Measurements from ENCODE around the gene ZFPL1. TPM values are rescaled to one million over a fixed set of nuclear protein-coding genes. Genes with fewer than 3 reads are reported as not detected.

ZFPL1 gene
- total and polyA plus RNA-seq, 10 of the 15 experiments (the other 5 are each of a cell fraction or from before 2014, with no cell fraction given): 2.2 to 37.8 (median 27.0) TPM

- ATAC-seq (no peak), DNase-seq (ENCODE audit: low read depth, low spot score) (no peak), FAIRE-seq (no peak)
- 20% methylated on average over 7 of the region's 7 CpGs for WGBS (ENCODE audit: insufficient coverage, insufficient replicate concordance, low lambda C conversion rate, missing lambda C conversion rate)
- Histone ChIP-seq H3K79me2 (ENCODE audit: control insufficient read depth, insufficient read depth, low read length) (peaks cover 5% of the 10 kb centered on the region), H3K36me3 (ENCODE audit: control insufficient read depth in 2 of 2, insufficient read depth in 2 of 2, low read length in 1 of 2) (peaks cover 0 to 5% of the 10 kb centered on the region in 2 experiments; a peak in 3 of 4 replicates), H3K27me3 (replicated peaks in 1 of 2; ENCODE audit: control insufficient read depth in 2 of 2, insufficient read depth in 2 of 2, low read length in 1 of 2) (no peaks in the 10 kb centered on the region), H3K4me3 (peak overlapping the region; percentile 81; the same call in 1 of the 2 replicates), H3K9ac (ENCODE audit: control insufficient read depth, insufficient read depth, low read length) (peak overlapping the region; percentile 61), H3K27ac (ENCODE audit: control insufficient read depth, insufficient read depth) (peak overlapping the region; percentile 85), H2AFZ (ENCODE audit: control insufficient read depth, low read depth, low read length) (peak overlapping the region; percentile 88), H3K4me1 (ENCODE audit: control insufficient read depth, insufficient read depth, low read length) (peaks cover 17% of the 10 kb centered on the region), H4K20me1 (ENCODE audit: control insufficient read depth, insufficient read depth) (no peaks in the 10 kb centered on the region), H3K9me3 (replicated peaks; ENCODE audit: control insufficient read depth, insufficient read depth, low read length) (no peaks in the 10 kb centered on the region), H3K4me2 (ENCODE audit: control insufficient read depth, insufficient read depth) (peak overlapping the region; percentile 76)
- RAD21 ChIA-PET (ENCODE audit: unreplicated experiment): interaction anchor here (0.8 to 2.6 kb wide), 9 partner anchors 11 to 82 kb away, joined by 3 to 8 read pairs (median 3); partner anchors contain the start of genes ARL2, FAU, MRPL49 and SNX15
- BruUV-seq (replicated peaks): no TSS peak
- POLR2A ChIA-PET: interaction anchor here (0.6 to 2.6 kb wide), 13 partner anchors 12 to 82 kb away, joined by 3 to 12 read pairs (median 4); partner anchors contain the start of genes ARL2, FAU, MRPL49 and SNX15
- in situ Hi-C loops (cut with MboI): no loop called here
- SMC1A ChIA-PET (ENCODE audit: uncharacterized antibody, unreplicated experiment): interaction anchor here (1.0 to 2.8 kb wide), 8 partner anchors 8 to 71 kb away, joined by 3 to 10 read pairs (median 4); partner anchors contain the start of genes CDCA5, SNX15 and TM7SF2
- CTCF ChIA-PET: interaction anchor here (0.5 to 3.3 kb wide), 13 partner anchors 12 to 382 kb away, joined by 3 to 9 read pairs (median 4); partner anchors contain the start of genes ARL2, FAU, MRPL49 and NEAT1
- intact Hi-C loops (cut with micrococcal nuclease; ENCODE audit: unreplicated experiment): loop anchor here (2.0 to 5.0 kb wide), 2 partner anchors 37 to 76 kb away; partner anchors contain the start of gene ZNHIT2
- TF ChIP-seq, protein P1, sequence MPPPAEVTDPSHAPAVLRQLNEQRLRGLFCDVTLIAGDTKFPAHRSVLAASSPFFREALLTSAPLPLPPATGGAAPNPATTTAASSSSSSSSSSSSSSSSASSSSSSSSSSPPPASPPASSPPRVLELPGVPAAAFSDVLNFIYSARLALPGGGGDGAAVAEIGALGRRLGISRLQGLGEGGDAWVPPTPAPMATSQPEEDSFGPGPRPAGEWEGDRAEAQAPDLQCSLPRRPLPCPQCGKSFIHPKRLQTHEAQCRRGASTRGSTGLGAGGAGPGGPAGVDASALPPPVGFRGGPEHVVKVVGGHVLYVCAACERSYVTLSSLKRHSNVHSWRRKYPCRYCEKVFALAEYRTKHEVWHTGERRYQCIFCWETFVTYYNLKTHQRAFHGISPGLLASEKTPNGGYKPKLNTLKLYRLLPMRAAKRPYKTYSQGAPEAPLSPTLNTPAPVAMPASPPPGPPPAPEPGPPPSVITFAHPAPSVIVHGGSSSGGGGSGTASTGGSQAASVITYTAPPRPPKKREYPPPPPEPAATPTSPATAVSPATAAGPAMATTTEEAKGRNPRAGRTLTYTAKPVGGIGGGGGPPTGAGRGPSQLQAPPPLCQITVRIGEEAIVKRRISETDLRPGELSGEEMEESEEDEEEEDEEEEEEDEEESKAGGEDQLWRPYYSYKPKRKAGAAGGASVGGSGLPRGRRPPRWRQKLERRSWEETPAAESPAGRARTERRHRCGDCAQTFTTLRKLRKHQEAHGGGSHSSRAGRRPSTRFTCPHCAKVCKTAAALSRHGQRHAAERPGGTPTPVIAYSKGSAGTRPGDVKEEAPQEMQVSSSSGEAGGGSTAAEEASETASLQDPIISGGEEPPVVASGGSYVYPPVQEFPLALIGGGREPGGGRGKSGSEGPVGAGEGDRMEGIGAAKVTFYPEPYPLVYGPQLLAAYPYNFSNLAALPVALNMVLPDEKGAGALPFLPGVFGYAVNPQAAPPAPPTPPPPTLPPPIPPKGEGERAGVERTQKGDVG (CRISPR knock-in tag; IDR thresholded peaks at IDR 0.05): no peak
- no peak for TF ChIP-seq HCFC1 (IDR thresholded peaks at IDR 0.05; ENCODE audit: low read length)
- TF ChIP-seq, protein P2, sequence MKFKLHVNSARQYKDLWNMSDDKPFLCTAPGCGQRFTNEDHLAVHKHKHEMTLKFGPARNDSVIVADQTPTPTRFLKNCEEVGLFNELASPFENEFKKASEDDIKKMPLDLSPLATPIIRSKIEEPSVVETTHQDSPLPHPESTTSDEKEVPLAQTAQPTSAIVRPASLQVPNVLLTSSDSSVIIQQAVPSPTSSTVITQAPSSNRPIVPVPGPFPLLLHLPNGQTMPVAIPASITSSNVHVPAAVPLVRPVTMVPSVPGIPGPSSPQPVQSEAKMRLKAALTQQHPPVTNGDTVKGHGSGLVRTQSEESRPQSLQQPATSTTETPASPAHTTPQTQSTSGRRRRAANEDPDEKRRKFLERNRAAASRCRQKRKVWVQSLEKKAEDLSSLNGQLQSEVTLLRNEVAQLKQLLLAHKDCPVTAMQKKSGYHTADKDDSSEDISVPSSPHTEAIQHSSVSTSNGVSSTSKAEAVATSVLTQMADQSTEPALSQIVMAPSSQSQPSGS (IDR thresholded peaks at IDR 0.05; ENCODE audit: low read length): no peak
- no peak for TF ChIP-seq CREB1 (IDR thresholded peaks at IDR 0.05; ENCODE audit: low read depth)
- no peak for TF ChIP-seq KAT2A (conservative IDR thresholded peaks at IDR 0.05; ENCODE audit: control insufficient read depth, low read depth, low read length)
- no peak for TF ChIP-seq DPF2 (IDR thresholded peaks at IDR 0.05)
- peak; percentile 25; the same call in 1 of the 2 replicates for TF ChIP-seq MTA2 (IDR thresholded peaks at IDR 0.05; ENCODE audit: low read depth)
- no peak for TF ChIP-seq TCF3 (IDR thresholded peaks at IDR 0.05; ENCODE audit: borderline replicate concordance, insufficient read depth, low read depth, low read length)
- TF ChIP-seq SKIL (IDR thresholded peaks at IDR 0.05; ENCODE audit: low read depth, poor library complexity, severe bottlenecking): peak; percentile 16
- TF ChIP-seq LARP7 (IDR thresholded peaks at IDR 0.05): peak; percentile 8; the same call in 1 of the 2 replicates
- TF ChIP-seq RAD21 (IDR thresholded peaks at IDR 0.05; ENCODE audit: insufficient read depth, low read depth, low read length): no peak
- no peak for TF ChIP-seq SREBF1 (IDR thresholded peaks at IDR 0.05; ENCODE audit: low read length)
- no peak for TF ChIP-seq E2F8 (IDR thresholded peaks at IDR 0.05; ENCODE audit: low read depth, partially characterized antibody)
Measured at GRCh38 chr11:65040520-65040846, 43.5 kb upstream of the ZFPL1 start.

Data from GM12878 (cell line).